GM12873 (cell line): ENCODE data around the gene RXRA.

ENCODE experiments used
- TF ChIP-seq, protein P1 (sequence below): IDR thresholded peaks from 2 replicates; pipeline ENCODE4 v1.5.1; 2012; ENCODE audit warnings: low read depth, mild to moderate bottlenecking, moderate library complexity, low read length, control low read depth; ENCODE audit not compliant: insufficient read depth; ENCODE audit errors: missing control alignments

Gene RXRA

DNA sequence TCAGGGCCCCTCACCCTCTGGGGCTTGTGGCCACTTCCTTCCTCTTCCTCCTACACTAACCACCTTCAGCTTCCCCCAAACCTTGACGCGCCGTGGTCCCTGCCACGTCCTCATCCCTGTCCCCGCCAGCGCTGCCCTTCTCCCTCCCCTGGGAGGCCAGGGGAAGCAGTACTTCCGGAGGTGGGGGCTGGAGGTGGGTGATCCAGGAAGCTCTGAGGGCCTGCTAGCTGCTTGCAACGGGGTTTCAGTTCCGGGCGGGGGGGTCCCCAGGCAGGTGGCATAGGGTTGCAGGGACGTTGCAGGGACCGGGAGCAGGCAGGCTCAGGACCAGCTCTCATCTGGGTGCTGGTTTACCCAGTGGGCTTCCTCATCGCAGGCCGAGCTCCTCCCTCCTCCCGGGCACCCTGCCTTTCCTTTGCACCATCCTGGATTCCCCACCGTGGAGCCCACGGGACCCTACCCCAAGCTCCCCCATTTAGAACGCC lies 70.0 kb downstream of the RXRA start:
- TF ChIP-seq, protein P1, sequence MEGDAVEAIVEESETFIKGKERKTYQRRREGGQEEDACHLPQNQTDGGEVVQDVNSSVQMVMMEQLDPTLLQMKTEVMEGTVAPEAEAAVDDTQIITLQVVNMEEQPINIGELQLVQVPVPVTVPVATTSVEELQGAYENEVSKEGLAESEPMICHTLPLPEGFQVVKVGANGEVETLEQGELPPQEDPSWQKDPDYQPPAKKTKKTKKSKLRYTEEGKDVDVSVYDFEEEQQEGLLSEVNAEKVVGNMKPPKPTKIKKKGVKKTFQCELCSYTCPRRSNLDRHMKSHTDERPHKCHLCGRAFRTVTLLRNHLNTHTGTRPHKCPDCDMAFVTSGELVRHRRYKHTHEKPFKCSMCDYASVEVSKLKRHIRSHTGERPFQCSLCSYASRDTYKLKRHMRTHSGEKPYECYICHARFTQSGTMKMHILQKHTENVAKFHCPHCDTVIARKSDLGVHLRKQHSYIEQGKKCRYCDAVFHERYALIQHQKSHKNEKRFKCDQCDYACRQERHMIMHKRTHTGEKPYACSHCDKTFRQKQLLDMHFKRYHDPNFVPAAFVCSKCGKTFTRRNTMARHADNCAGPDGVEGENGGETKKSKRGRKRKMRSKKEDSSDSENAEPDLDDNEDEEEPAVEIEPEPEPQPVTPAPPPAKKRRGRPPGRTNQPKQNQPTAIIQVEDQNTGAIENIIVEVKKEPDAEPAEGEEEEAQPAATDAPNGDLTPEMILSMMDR, result no peak

DNA sequence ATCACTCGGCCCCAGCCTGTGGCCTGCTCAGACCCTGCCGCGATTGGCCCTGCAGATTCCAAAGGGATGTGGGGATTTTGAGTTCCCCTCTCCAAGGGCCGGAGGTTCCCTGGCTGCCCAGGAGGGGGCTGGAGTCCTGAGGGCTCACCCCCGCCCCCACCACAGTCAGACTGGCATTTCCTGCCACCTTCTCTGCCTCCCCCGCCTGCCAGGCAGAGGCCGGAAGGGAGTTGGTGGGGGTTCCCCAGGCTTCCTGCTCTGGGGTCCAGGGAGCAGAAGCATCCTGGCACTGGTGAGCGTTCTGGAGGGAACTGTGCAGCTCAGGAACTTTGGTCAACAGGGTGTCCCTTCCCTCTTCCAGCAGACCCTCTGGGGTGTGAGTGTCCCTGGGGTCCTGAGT lies 70.6 kb downstream of the RXRA start:
- TF ChIP-seq, protein P1, result no peak

DNA sequence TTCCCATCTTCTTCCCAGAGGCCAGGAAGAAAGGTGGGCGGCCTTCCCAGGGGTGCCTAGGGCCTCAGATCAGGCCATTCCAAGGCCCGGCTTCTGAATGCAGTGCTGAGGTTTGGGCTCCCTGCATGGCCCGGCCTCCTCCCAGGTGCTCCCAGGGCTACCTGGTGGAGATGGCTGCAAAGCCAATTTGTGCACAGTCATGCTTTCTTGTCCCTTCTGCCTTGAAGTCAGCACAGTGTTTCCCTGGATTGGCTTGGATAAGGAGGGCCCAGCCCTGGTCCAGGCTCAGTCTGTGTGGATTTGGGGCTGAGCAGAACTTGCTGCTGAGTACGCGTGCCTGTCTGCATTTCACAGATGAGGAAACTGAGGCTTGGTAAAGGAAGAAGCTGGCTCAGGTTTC lies 72.5 kb downstream of the RXRA start:
- TF ChIP-seq, protein P1, result no peak

DNA sequence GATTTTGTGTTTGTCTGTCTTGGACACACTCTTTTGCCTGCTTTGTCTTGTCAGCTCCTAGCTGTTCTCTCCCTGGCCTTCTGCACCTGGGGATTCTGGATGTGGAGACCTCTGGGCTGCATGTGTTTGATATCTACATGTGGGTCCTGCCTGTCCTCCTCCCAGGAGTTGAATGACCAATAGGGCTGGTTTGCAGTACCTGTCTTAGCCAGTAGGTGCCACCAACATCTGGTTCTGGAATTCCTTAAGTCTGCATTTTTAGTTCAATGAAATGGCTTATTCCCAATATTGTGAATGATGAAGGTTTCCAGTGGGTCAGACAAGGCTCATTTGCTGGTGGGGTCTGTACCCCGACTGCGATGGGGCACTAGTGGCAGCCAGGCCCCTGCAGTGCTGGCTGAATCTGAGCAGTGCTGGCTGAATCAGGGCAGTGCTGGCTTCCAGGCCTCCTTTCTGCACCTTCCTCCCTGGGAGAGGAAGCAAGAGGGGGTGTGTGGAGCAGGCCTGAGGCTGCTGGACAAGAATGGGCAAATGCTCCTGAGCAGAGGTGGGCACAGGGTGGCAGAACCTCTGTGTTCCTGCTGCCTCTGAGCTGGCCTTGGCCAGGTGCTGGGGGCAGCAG lies 73.3 kb downstream of the RXRA start:
- TF ChIP-seq, protein P1, result peak; percentile 84

DNA sequence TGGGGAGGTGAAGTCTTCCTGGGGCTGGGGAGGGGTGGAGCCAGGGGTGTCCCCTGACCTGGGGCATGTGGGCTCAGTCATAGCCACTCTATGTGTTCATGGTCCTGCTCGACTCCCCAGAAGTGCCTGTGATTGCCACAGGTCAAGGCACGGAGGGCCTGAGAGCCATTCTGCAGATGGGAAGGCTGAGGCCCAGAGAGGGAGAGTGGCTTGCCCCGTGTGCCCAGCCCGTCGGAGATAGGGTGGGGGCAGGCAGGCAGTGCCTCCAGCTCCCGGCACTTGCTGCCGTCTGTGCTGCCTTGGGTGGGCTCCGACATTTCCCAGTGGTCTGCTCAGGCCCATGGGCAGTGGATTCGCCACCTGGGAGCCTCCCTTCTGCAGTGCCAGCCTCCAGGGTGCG lies 74.0 kb downstream of the RXRA start:
- TF ChIP-seq, protein P1, result no peak

DNA sequence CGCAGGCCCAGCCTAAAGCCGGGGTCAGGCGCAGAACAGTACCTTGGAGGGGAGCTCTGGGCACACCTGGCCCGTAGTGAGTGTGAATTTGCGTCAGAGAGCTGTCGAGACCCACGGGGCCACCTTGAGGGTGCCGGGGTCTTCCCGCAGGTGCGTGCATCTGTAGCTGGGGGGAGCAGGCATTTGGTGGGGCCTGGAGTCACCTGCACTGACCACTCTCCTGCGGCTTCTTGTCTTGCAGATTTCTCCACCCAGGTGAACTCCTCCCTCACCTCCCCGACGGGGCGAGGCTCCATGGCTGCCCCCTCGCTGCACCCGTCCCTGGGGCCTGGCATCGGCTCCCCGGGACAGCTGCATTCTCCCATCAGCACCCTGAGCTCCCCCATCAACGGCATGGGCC lies 75.1 kb downstream of the RXRA start:
- TF ChIP-seq, protein P1, result no peak

DNA sequence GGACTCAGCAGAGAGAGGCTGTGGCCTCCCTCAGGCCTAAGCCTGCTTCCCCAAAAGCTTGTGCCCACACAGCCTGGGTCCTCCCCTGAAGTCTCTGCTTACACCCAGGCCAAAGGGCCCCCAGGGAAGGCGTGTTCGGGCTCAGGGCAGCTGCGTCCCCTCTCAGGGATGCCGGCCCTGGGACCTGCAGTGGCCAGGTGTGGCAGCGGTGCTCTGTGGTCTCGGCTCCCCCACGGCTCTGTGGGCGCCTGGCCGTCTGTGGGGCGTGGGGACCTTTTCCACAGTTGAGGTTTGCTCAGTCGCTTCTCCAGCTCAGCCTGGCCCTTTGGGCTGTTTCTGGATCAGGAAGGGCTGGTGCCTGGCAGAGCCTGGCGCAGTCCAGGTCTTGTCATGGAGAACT lies 75.9 kb downstream of the RXRA start:
- TF ChIP-seq, protein P1, result no peak
